Measurements from ENCODE around the gene MIR17HG.
"Not testable (repeated sequence)": the region's sequence is repeated elsewhere in the genome, so short reads cannot be mapped to it uniquely, and the experiment has no call there.

MIR17HG gene

DNA sequence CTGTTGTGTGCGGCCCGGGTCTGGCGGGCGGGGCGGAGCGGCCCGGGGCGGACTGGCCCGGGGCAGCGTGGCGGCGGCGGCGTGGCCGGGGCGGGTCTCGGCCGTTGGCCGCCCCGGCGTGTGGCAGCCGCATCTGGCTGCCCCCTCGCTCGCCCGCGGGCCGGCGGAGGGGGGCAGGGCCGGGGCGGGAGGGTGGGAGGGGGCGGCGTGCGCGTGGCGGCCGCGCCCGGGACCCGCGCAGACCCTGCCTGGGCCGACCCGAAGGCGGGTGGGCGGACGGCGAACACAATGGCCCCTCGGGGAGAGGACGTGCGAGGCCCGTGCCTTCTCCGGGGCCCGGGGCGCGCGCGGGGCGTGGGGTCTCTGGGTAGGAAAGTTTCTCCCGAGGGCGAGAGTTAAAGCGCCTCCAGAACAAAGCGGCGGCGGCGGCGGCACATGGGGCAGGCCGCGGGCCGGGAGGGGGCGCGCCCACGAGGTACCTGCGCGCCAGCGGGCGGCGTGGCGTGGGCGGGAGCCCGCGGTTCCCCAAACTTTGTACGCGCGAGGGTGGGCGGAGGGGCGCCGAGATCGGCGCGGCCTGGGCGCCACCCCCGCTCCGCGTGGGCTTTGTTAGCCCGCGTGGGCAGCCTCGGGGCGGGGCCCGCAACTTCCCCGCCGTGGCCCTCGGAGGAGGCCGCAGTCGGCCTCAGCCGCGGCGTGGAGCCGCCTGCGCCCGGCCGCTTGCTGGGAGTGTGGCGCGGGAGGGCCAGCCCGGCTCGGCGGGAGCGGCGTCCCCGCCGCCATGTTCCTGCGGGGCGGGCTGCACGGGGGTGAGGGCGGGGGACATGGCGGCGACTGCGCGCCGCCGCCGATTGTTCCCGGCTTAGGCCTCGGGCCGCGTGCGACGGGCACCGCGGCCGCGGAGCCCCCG is 764 bp downstream of the MIR17HG start:
- peak in 1 of 2 donors; percentile 61 for DNase-seq

GRCh38 chr13:91348906-91349435 is 1.5 kb downstream of the MIR17HG start:
- peak; percentile 58 to 74 for DNase-seq

DNA sequence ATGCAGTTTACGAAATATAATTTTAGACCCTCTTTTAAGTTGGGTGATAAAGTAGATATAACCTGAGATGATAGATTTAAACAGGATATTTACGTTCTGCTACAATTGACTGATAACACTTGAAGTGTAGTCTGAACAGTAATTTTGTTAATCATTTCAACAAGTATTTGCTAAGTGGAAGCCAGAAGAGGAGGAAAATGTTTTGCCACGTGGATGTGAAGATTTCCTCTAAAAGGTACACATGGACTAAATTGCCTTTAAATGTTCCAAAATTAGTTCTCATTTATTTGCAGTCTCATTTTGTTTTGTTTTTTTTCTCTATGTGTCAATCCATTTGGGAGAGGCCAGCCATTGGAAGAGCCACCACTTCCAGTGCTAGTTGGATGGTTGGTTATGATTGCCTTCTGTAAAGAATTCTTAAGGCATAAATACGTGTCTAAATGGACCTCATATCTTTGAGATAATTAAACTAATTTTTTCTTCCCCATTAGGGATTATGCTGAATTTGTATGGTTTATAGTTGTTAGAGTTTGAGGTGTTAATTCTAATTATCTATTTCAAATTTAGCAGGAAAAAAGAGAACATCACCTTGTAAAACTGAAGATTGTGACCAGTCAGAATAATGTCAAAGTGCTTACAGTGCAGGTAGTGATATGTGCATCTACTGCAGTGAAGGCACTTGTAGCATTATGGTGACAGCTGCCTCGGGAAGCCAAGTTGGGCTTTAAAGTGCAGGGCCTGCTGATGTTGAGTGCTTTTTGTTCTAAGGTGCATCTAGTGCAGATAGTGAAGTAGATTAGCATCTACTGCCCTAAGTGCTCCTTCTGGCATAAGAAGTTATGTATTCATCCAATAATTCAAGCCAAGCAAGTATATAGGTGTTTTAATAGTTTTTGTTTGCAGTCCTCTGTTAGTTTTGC is 2.8 kb downstream of the MIR17HG start:
- DNase-seq: no peak

DNA sequence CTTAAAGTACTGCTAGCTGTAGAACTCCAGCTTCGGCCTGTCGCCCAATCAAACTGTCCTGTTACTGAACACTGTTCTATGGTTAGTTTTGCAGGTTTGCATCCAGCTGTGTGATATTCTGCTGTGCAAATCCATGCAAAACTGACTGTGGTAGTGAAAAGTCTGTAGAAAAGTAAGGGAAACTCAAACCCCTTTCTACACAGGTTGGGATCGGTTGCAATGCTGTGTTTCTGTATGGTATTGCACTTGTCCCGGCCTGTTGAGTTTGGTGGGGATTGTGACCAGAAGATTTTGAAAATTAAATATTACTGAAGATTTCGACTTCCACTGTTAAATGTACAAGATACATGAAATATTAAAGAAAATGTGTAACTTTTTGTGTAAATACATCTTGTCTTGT is 3.6 kb downstream of the MIR17HG start:
- DNase-seq: no peak

- DNase-seq: no peak
Measured at GRCh38 chr13:91351980-91352379, 4.5 kb downstream of the MIR17HG start.

GRCh38 chr13:91352891-91353290 is 5.4 kb downstream of the MIR17HG start:
- not testable (repeated sequence) for DNase-seq

GRCh38 chr13:91353494-91353893 is 6.0 kb downstream of the MIR17HG start:
- no peak for DNase-seq

DNA sequence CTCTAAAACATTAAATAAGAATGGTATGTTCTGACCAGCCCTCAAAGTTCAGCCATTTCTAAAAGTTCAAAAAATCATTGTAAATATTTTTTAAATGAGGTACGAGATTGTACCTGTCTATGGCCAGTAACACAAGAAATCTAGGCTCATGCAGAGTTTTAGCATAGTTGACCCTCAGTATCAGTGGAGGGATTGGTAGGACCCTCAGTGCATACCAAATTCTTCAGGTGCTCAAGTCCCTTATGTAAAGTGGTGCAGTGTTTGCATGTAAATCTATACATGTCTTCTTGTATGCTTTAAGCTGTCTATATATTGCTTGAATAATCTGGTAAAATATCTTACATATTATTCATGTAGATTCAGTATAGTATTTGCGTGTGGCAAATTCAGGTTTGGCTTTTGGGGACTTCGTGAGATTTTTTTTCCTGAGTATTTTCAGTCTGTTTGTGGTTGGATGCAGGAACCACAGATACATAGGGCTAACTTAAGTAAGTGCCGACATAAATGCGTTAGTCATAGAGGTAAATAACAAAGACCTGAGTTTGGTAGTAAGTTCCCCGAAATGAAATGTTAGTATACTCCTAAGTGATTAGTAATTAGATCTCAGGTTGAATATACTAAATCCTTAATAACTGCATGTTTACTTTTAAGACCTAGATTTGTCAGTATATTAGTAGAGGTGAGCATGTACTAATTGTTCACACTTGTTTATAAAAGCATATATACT is 7.8 kb downstream of the MIR17HG start:
- no peak for DNase-seq

DNA sequence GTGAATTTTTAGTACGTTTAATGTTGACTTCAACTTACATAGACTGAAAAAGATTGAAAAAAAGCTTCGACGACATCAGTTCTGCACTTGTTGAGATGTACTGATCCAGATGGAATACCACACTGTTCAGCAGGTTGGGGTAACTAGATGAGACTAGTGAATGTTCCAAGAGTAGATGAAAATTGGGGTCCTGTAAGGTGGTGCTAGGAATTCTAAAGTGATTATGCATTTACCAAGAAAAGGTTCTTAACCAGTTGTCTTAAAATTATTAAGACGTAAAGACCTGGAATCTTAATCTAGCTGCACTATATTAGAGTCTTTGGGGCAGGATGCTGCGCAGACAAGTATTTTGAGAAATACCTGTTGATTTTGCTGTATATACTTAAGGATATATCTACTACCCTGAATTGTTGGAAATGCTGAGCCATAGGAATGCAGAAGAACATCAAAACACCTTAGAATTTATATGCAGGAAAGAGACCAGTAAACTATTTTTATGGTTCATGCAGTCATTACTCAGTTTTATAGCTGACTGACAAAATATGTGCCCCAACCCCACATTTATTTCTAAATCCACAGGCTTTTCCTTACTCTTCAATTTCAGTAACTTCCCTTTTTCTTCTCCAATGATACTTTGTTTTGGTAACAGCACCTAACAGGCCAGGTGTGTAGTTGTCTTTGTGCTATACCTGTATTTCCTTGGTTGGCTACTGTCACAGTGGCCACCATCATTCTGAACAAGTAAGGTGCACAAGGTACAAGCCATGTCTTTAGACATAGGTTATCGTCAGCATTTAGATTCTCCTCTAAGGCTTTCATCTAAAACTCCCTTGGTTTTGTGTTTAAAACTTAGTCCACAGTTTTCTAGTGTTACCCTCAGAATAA is 8.6 kb downstream of the MIR17HG start:
- no peak for DNase-seq

GRCh38 chr13:91356919-91357612 is 9.6 kb downstream of the MIR17HG start:
- no peak for DNase-seq

GRCh38 chr13:91357613-91358386 is 10.3 kb downstream of the MIR17HG start:
- no peak for DNase-seq

- DNase-seq: no peak
Measured at GRCh38 chr13:91358387-91358782, 10.9 kb downstream of the MIR17HG start.

GRCh38 chr13:91359111-91359510 is 11.6 kb downstream of the MIR17HG start:
- DNase-seq: no peak

DNA sequence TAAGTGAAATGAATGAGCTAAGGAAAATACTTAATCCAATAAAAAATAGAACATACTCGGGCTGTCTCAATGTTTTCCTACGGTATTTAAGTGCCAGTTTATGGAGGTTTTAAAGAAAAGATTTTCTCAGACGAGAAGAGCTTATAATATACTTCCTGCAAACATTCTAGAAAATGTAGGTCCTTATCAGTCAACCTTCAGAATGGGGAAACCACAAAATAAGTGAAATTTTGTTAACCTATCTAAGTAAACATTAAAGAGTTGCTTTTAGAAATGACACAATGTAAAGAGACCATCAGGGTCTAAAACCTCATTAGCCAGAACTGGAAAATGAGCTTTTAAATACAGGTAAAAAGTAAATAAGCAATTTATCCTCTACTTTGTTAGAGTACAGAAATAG is 12.1 kb downstream of the MIR17HG start:
- no peak for DNase-seq

GRCh38 chr13:91360246-91360751 is 12.8 kb downstream of the MIR17HG start:
- no peak for DNase-seq

GRCh38 chr13:91361755-91362271 is 14.3 kb downstream of the MIR17HG start:
- DNase-seq: no peak

- no peak for DNase-seq
Measured at GRCh38 chr13:91362908-91363307, 15.4 kb downstream of the MIR17HG start.

GRCh38 chr13:91368101-91368500 is 20.6 kb downstream of the MIR17HG start:
- no peak for DNase-seq

DNA sequence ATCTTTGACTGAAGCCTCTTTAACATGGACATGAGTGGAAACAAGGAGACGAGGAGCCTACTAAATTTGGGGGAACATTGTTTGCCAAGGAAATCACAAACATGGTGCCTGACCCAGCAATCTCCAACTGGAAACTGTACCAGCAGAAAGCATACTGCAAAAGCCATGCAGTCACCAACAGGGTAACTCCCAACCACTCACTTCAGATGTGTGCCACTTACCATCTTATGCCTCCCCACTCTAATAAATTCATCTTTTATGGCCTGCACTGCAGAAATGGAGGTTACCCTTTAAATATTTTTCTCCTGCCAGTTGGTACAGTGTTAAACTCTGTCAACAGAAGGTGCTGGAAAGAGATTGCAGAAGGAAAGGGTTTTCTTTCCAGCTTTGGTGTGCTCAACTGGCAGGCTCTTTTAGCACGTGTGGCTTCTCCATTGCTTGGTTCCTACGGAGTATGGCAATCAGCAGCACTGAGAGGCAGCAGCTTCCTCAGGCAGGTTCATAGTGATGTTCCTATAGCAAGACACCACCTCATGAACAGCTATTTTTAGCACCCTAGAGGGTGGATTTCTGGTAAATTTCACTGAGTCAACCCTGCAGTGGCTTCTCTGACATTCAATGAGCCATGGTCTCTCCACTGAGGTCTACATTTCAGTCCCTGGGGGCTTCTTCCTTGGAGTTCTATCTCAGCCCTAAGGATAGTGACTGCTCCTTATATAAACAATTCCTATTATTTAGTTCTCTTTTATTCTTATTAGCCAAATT is 21.4 kb downstream of the MIR17HG start:
- no peak for DNase-seq
